H9 (cell line): ENCODE results near the gene C1orf94. TPM values are rescaled to one million over a fixed set of nuclear protein-coding genes. Genes with fewer than 3 reads are reported as not detected.

ENCODE experiments used
- DNase-seq: peaks from one replicate; pipeline ENCODE4 v3.0.0-alpha.2; 2017
- H2AFZ ChIP-seq: one replicate; pipeline ENCODE4 v1.6.1; 2013; ENCODE audit warnings: mild to moderate bottlenecking, low read length, control low read depth, moderate library complexity
- H2AK5ac ChIP-seq: 2 replicates; pipeline ENCODE4 v1.6.1; 2013; ENCODE audit warnings: low read length, control low read depth, mixed read lengths; ENCODE audit not compliant: insufficient read length
- H2BK120ac ChIP-seq: one replicate; pipeline ENCODE4 v1.6.1; 2013; ENCODE audit warnings: low read depth, mild to moderate bottlenecking, low read length, control low read depth, inconsistent platforms; ENCODE audit not compliant: poor library complexity, severe bottlenecking
- H2BK12ac ChIP-seq: 2 replicates; pipeline ENCODE4 v1.6.1; 2013; ENCODE audit warnings: low read length, control low read depth, mixed read lengths, low read depth; ENCODE audit not compliant: insufficient read length
- H2BK15ac ChIP-seq: 2 replicates; pipeline ENCODE4 v1.6.1; 2013; ENCODE audit warnings: low read depth, low read length, control low read depth
- H2BK20ac ChIP-seq: one replicate; pipeline ENCODE4 v1.6.1; 2013; ENCODE audit warnings: low read depth, mild to moderate bottlenecking, low read length, control low read depth, inconsistent platforms; ENCODE audit not compliant: poor library complexity, severe bottlenecking
- H2BK5ac ChIP-seq: 2 replicates; pipeline ENCODE4 v1.6.1; 2013; ENCODE audit warnings: low read length, control low read depth, mixed read lengths; ENCODE audit not compliant: insufficient read length
- H3K14ac ChIP-seq: 2 replicates; pipeline ENCODE4 v1.6.1; 2013; ENCODE audit warnings: low read length, control low read depth; ENCODE audit not compliant: insufficient read depth
- H3K18ac ChIP-seq: 2 replicates; pipeline ENCODE4 v1.6.1; 2013; ENCODE audit warnings: low read depth, mild to moderate bottlenecking, mixed read lengths, low read length, control low read depth; ENCODE audit not compliant: insufficient read length
- H3K23ac ChIP-seq: 2 replicates; pipeline ENCODE4 v1.6.1; 2013; ENCODE audit warnings: low read length, control low read depth, mixed read lengths, low read depth; ENCODE audit not compliant: insufficient read length
- H3K23me2 ChIP-seq: 2 replicates; pipeline ENCODE4 v1.6.1; 2013; ENCODE audit warnings: low read depth, mild to moderate bottlenecking, mixed read lengths, low read length, control low read depth; ENCODE audit not compliant: insufficient read length, poor library complexity, severe bottlenecking
- H3K27ac ChIP-seq: 2 replicates; pipeline ENCODE4 v1.5.1; 2013; ENCODE audit warnings: low read length, control low read depth, mixed read lengths, low read depth; ENCODE audit not compliant: insufficient read length
- H3K27me3 ChIP-seq: 2 replicates; pipeline ENCODE4 v1.6.1; 2013; ENCODE audit warnings: low read length, control low read depth, inconsistent platforms; ENCODE audit not compliant: insufficient read depth
- H3K4ac ChIP-seq: 2 replicates; pipeline ENCODE4 v1.6.1; 2013; ENCODE audit warnings: low read depth, mild to moderate bottlenecking, control low read depth, inconsistent platforms, low read length, moderate library complexity
- H3K4me1 ChIP-seq: 2 replicates; pipeline ENCODE4 v1.6.1; 2013; ENCODE audit warnings: low read length, control low read depth, inconsistent platforms; ENCODE audit not compliant: insufficient read depth
- H3K4me2 ChIP-seq: 2 replicates; pipeline ENCODE4 v1.6.1; 2013; ENCODE audit warnings: low read length, control low read depth, mixed read lengths; ENCODE audit not compliant: insufficient read length, insufficient read depth
- H3K56ac ChIP-seq: 2 replicates; pipeline ENCODE4 v1.6.1; 2013; ENCODE audit warnings: low read depth, mild to moderate bottlenecking, mixed read lengths, low read length, control low read depth; ENCODE audit not compliant: insufficient read length
- H3K79me1 ChIP-seq: 2 replicates; pipeline ENCODE4 v1.6.1; 2013; ENCODE audit warnings: low read depth, mild to moderate bottlenecking, moderate library complexity, low read length, control low read depth, inconsistent platforms; ENCODE audit not compliant: insufficient read depth, poor library complexity, severe bottlenecking
- H3K79me2 ChIP-seq: 2 replicates; pipeline ENCODE4 v1.6.1; 2013; ENCODE audit warnings: low read length, control low read depth, inconsistent platforms; ENCODE audit not compliant: insufficient read depth
- H3K9ac ChIP-seq: 2 replicates; pipeline ENCODE4 v1.6.1; 2013; ENCODE audit warnings: low read length, control low read depth, mixed read lengths; ENCODE audit not compliant: insufficient read length; ENCODE audit errors: extremely low read depth
- H3K9me3 ChIP-seq: one replicate; pipeline ENCODE4 v1.6.1; 2013; ENCODE audit warnings: low read depth, low read length, inconsistent platforms; ENCODE audit not compliant: control insufficient read depth
- H3T11ph ChIP-seq: one replicate; pipeline ENCODE4 v1.6.1; 2013; ENCODE audit warnings: mild to moderate bottlenecking, low read length, control low read depth, inconsistent platforms
- H4K20me1 ChIP-seq: one replicate; pipeline ENCODE4 v1.6.1; 2013; ENCODE audit not compliant: control insufficient read depth, insufficient read length, insufficient read depth
- H4K5ac ChIP-seq: 2 replicates; pipeline ENCODE4 v1.6.1; 2013; ENCODE audit warnings: low read depth, mild to moderate bottlenecking, mixed read lengths, low read length, control low read depth; ENCODE audit not compliant: insufficient read length
- H4K8ac ChIP-seq: replicated peaks from 2 replicates; pipeline ENCODE4 v1.6.1; 2013; ENCODE audit warnings: low read length, control low read depth, mixed read lengths, low read depth; ENCODE audit not compliant: insufficient read length
- H4K91ac ChIP-seq: 2 replicates; pipeline ENCODE4 v1.6.1; 2013; ENCODE audit warnings: low read depth, mild to moderate bottlenecking, moderate library complexity, mixed read lengths, low read length, control low read depth; ENCODE audit not compliant: insufficient read length
- H3K27ac Mint-ChIP-seq, 3 experiments: 2 replicates in 2 of 3; 3 replicates in 1 of 3; pipeline ENCODE4 v1.8.0; 2020 to 2021; ENCODE audit warnings: mixed read lengths in 3 of 3, mild to moderate bottlenecking in 1 of 3, moderate library complexity in 1 of 3
- H3K27me3 Mint-ChIP-seq: 2 replicates; pipeline ENCODE4 v1.8.0; 2021; ENCODE audit warnings: low read depth, mild to moderate bottlenecking, moderate library complexity, mixed read lengths
- H3K36me3 Mint-ChIP-seq, 3 experiments: 2 replicates in 2 of 3; 3 replicates in 1 of 3; pipeline ENCODE4 v1.8.0; 2020 to 2021; ENCODE audit warnings: low read depth in 3 of 3, mixed read lengths in 3 of 3; ENCODE audit not compliant: insufficient read depth in 1 of 3
- H3K4me1 Mint-ChIP-seq, 2 experiments: 2 replicates each; pipeline ENCODE4 v1.8.0; 2020; ENCODE audit warnings: mixed read lengths in 2 of 2
- H3K4me3 Mint-ChIP-seq, 2 experiments: 2 replicates in 1 of 2; 3 replicates in 1 of 2; pipeline ENCODE4 v1.8.0; 2020 to 2021; ENCODE audit warnings: mild to moderate bottlenecking in 2 of 2, mixed read lengths in 2 of 2, moderate library complexity in 1 of 2
- H3K9me3 Mint-ChIP-seq, 2 experiments: 2 replicates in 1 of 2; 3 replicates in 1 of 2; pipeline ENCODE4 v1.8.0; 2020; ENCODE audit warnings: mild to moderate bottlenecking in 2 of 2, mixed read lengths in 2 of 2, moderate library complexity in 1 of 2
- CTCF ChIP-seq: fragments of 200-600 bp; sonication (generic); conservative IDR thresholded peaks from 3 replicates; pipeline ENCODE4 v1.8.0; 2021; ENCODE audit warnings: antibody characterized with exemption, mild to moderate bottlenecking
- WGBS: extraction: QIAGEN DNeasy Blood & Tissue Kit; methylation state at CpG from one replicate; pipeline ENCODE4 v1.1.7; 2013; ENCODE audit warnings: missing lambda C conversion rate, low lambda C conversion rate, mixed read lengths; ENCODE audit not compliant: insufficient read length; ENCODE audit errors: extremely low coverage; 5-methylcytosine and 5-hydroxymethylcytosine counted together
- total RNA-seq: library from RNA; stranded (reverse); gene quantifications from 2 replicates; pipeline ENCODE4 v1.2.1, GENCODE V29; 2021

C1orf94 gene
- total RNA-seq, 1 experiment from 2014 or later, result 0.98 TPM

GRCh38 chr1:34199927-34200326 is 23.2 kb downstream of the C1orf94 start:
- H2BK20ac ChIP-seq, result no peak overlapping the region
- no peak overlapping the region for H3T11ph ChIP-seq
- H3K18ac ChIP-seq, result no peak overlapping the region
- H3K27me3 ChIP-seq, result no peaks in the 10 kb centered on the region
- no peak overlapping the region for H4K8ac ChIP-seq
- WGBS, result no CpG with 5 or more reads among the region's 1 CpG
- no peak for TF ChIP-seq CTCF
- H3K79me2 ChIP-seq, result no peaks in the 10 kb centered on the region
- no peaks in the 10 kb centered on the region for H3K9me3 Mint-ChIP-seq
- no peak overlapping the region for H4K91ac ChIP-seq
- no peak overlapping the region for H2AFZ ChIP-seq
- H3K27ac ChIP-seq, result no peak overlapping the region
- no peak overlapping the region for H3K9ac ChIP-seq
- DNase-seq, result no peak
- H4K5ac ChIP-seq, result no peak overlapping the region
- H2AK5ac ChIP-seq, result no peak overlapping the region
- H4K20me1 ChIP-seq, result no peaks in the 10 kb centered on the region
- no peaks in the 10 kb centered on the region for H3K9me3 ChIP-seq
- peaks cover 9 to 15% of the 10 kb centered on the region in 2 experiments for H3K4me1 Mint-ChIP-seq
- no peak overlapping the region for H3K4ac ChIP-seq
- H3K79me1 ChIP-seq, result no peaks in the 10 kb centered on the region
- H2BK5ac ChIP-seq, result no peak overlapping the region
- H2BK120ac ChIP-seq, result no peak overlapping the region
- no peak overlapping the region for H3K56ac ChIP-seq
- H3K4me3 Mint-ChIP-seq, result no peak overlapping the region
- H3K23me2 ChIP-seq, result no peaks in the 10 kb centered on the region
- H3K14ac ChIP-seq, result no peak overlapping the region
- no peak overlapping the region for H3K4me2 ChIP-seq
- H3K27me3 Mint-ChIP-seq, result peaks cover 8% of the 10 kb centered on the region
- no peak overlapping the region for H3K27ac Mint-ChIP-seq
- H3K23ac ChIP-seq, result no peak overlapping the region
- peaks cover 0 to 6% (median 0%) of the 10 kb centered on the region in 3 experiments; a peak in 2 of 7 replicates for H3K36me3 Mint-ChIP-seq
- no peaks in the 10 kb centered on the region for H3K4me1 ChIP-seq
- no peak overlapping the region for H2BK15ac ChIP-seq
- no peak overlapping the region for H2BK12ac ChIP-seq
